Prostate gland (tissue), 2 donors: ENCODE data around the gene CMTM1. TPM values are rescaled to one million over a fixed set of nuclear protein-coding genes. Genes with fewer than 3 reads are reported as not detected.

Source experiments
- DNase-seq: peaks from one replicate; pipeline ENCODE4 v3.0.0-alpha.2; 2019; ENCODE audit warnings: low spot score
- H3K27ac ChIP-seq, 2 donors: fragments of 200-600 bp; sonication (generic); 2 replicates each; pipeline ENCODE4 v1.5.1; 2017 to 2019
- H3K27me3 ChIP-seq: fragments of 200-600 bp; sonication (generic); replicated peaks from 2 replicates; pipeline ENCODE4 v1.5.1; 2019; ENCODE audit not compliant: insufficient read depth
- H3K36me3 ChIP-seq, 2 donors: fragments of 200-600 bp; sonication (generic); 1 replicate in 1 of 2; 2 replicates in 1 of 2; pipeline versions ENCODE4 v1.5.1 to v1.8.1; 2017 to 2019
- H3K4me1 ChIP-seq: fragments of 200-600 bp; sonication (generic); replicated peaks from 2 replicates; pipeline ENCODE4 v1.5.1; 2019
- H3K4me3 ChIP-seq, 2 donors: fragments of 200-600 bp; sonication (generic); 2 replicates each; pipeline ENCODE4 v1.5.1; 2017 to 2019
- H3K9me3 ChIP-seq: fragments of 200-600 bp; sonication (generic); 2 replicates; pipeline ENCODE4 v1.5.1; 2017
- POLR2A ChIP-seq: fragments of 450-650 bp; IDR thresholded peaks from one replicate; pipeline ENCODE4 v1.6.1; 2016; ENCODE audit warnings: antibody characterized with exemption, mild to moderate bottlenecking
- POLR2AphosphoS5 ChIP-seq: sonication (generic); formaldehyde crosslinking; IDR thresholded peaks from one replicate; pipeline ENCODE4 v1.6.1; 2017; ENCODE audit warnings: antibody characterized with exemption
- WGBS: methylation state at CpG from one replicate; pipeline ENCODE4 v1.1.5; 2018; 5-methylcytosine and 5-hydroxymethylcytosine counted together
- intact Hi-C: fragments of 100-400 bp; cut with DNase I; formaldehyde crosslinking; loops from one replicate; pipeline ENCODE4 v1.14.2; 2022
- total RNA-seq, 2 donors: library from RNA; depleted of rRNA; stranded (reverse); fragments of >200 nt; gene quantifications; one replicate each; pipeline ENCODE4 v1.1.0, GENCODE V29; 2016
- TF ChIP-seq, protein P1 (sequence below), 4 experiments: fragments of 200-600 bp in 2 of 4; fragments of 450-650 bp in 2 of 4; sonication (generic) in 2 of 4; IDR thresholded peaks; 1 replicate in 3 of 4; 2 replicates in 1 of 4; pipeline ENCODE4 v1.5.1; 2016 to 2019; ENCODE audit warnings: antibody characterized with exemption in 4 of 4, mild to moderate bottlenecking in 2 of 4, moderate library complexity in 2 of 4

CMTM1 gene
- total RNA-seq, 2 donors from 2014 or later = 1.5 to 2.6 TPM

DNA sequence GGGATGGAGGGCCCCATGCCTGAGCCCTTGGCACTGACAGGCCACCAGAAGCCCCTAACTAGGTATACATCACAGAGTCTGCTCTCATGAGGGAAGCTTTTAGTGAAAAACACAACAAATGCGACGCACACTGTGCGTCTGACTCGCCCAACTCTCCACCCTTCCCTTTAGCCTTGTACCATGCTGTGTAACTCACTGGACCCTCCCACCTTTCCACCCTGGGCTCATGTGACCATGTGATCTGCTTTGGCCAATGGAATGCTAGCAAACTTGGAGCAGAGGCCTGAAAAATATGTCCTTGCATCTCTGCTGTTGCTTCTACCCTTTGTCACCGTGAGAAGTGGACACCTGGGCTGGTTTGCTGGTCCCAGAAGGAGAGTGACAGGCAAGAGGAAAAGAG lies 37.9 kb upstream of the CMTM1 start:
- intact Hi-C loops = no loop called here
- H3K4me1 ChIP-seq = no peaks in the 10 kb centered on the region
- no peak overlapping the region for H3K27ac ChIP-seq
- H3K4me3 ChIP-seq = no peak overlapping the region
- TF ChIP-seq, protein P1, sequence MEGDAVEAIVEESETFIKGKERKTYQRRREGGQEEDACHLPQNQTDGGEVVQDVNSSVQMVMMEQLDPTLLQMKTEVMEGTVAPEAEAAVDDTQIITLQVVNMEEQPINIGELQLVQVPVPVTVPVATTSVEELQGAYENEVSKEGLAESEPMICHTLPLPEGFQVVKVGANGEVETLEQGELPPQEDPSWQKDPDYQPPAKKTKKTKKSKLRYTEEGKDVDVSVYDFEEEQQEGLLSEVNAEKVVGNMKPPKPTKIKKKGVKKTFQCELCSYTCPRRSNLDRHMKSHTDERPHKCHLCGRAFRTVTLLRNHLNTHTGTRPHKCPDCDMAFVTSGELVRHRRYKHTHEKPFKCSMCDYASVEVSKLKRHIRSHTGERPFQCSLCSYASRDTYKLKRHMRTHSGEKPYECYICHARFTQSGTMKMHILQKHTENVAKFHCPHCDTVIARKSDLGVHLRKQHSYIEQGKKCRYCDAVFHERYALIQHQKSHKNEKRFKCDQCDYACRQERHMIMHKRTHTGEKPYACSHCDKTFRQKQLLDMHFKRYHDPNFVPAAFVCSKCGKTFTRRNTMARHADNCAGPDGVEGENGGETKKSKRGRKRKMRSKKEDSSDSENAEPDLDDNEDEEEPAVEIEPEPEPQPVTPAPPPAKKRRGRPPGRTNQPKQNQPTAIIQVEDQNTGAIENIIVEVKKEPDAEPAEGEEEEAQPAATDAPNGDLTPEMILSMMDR (IDR thresholded peaks at IDR 0.05) = no peak
- no peak for TF ChIP-seq POLR2A
- no peaks in the 10 kb centered on the region for H3K27me3 ChIP-seq
- H3K36me3 ChIP-seq = peaks cover 0 to 11% of the 10 kb centered on the region in 2 donors
- WGBS = 100% methylated on average over 5 of the region's 5 CpGs
- H3K9me3 ChIP-seq = no peaks in the 10 kb centered on the region
- DNase-seq = no peak

DNA sequence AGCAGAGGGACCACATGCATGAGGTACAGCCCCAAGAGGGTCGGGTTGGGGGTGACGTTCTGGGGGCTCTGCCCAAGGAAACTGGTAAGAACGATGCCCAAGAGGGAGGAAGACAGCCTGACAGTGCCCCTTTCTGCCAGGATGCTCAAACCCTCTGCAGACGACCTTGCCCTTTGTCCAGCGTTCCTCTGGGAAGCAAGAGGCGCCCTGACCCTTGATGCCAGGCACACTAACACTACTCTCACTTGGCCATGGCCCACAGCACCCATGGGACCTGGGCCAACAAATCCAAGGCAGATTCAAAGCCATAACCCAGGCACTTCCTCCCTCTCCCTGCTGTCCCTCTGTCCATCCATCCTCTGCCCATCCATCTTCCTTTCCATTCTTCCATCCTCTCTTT lies 36.8 kb upstream of the CMTM1 start:
- Histone ChIP-seq H3K36me3 (peaks cover 0 to 11% of the 10 kb centered on the region in 2 donors), H3K4me1 (no peaks in the 10 kb centered on the region), H3K4me3 (no peak overlapping the region), H3K27ac (no peak overlapping the region), H3K27me3 (no peaks in the 10 kb centered on the region), H3K9me3 (no peaks in the 10 kb centered on the region)
- intact Hi-C loops = no loop called here
- TF ChIP-seq, protein P1 (IDR thresholded peaks at IDR 0.05) = no peak
- TF ChIP-seq POLR2A (no peak), POLR2AphosphoS5 (no peak)
- 92% methylated on average over 6 of the region's 6 CpGs for WGBS
- no peak for DNase-seq

DNA sequence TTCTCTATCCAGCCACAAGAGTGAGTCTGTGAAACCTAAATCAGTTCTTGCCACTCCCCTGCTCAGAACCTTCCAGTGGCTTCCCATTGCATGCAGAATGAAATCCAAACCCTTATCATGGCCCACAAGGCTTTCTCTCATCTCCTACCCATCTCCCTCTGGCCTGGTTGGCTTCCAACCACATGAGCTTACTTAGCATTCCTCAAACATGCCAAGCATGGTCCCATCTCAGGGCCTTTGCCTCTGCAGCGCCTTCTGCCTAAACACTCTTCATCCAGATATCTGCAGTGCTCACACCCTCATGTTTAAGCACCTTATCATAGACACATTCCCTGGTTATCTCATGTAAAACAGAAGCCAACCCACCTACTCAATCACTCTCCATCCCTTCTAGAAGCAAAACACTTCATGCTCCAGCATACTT lies 31.9 kb upstream of the CMTM1 start:
- 97% methylated on average over 1 of the region's 1 CpG for WGBS
- Histone ChIP-seq H3K4me1 (no peaks in the 10 kb centered on the region), H3K27me3 (no peaks in the 10 kb centered on the region), H3K4me3 (no peak overlapping the region), H3K27ac (no peak overlapping the region), H3K9me3 (no peaks in the 10 kb centered on the region), H3K36me3 (no peaks in the 10 kb centered on the region)
- intact Hi-C loops = no loop called here
- TF ChIP-seq, protein P1 (IDR thresholded peaks at IDR 0.05) = no peak
- no peak for TF ChIP-seq POLR2A
- no peak for TF ChIP-seq POLR2AphosphoS5
- no peak for DNase-seq

DNA sequence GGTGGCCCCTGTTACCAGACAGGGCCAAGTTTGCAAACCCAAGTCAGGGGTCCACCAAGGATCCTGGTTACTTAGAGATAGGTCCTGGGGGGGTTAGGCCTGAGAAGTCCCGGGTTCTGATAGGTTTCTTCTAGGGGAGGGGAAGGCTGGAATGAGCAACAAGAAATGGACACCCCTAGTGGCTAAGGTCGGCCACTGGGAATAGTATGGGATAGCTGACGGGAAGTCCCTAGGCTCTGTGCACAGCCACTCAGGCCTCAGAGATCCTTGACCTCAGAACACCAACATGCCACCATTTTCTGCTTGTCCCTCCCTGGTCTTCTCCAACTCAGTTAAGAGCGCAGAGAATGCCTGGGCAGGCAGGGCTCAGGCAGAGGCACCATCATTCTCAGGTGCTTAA lies 29.7 kb upstream of the CMTM1 start:
- Histone ChIP-seq H3K9me3 (no peaks in the 10 kb centered on the region), H3K27ac (no peak overlapping the region), H3K36me3 (no peaks in the 10 kb centered on the region), H3K4me3 (no peak overlapping the region), H3K4me1 (no peaks in the 10 kb centered on the region), H3K27me3 (no peaks in the 10 kb centered on the region)
- 85% methylated on average over 4 of the region's 4 CpGs for WGBS
- intact Hi-C loops = no loop called here
- DNase-seq = no peak
- TF ChIP-seq POLR2AphosphoS5 (no peak), POLR2A (no peak)
- TF ChIP-seq, protein P1 (IDR thresholded peaks at IDR 0.05) = no peak

DNA sequence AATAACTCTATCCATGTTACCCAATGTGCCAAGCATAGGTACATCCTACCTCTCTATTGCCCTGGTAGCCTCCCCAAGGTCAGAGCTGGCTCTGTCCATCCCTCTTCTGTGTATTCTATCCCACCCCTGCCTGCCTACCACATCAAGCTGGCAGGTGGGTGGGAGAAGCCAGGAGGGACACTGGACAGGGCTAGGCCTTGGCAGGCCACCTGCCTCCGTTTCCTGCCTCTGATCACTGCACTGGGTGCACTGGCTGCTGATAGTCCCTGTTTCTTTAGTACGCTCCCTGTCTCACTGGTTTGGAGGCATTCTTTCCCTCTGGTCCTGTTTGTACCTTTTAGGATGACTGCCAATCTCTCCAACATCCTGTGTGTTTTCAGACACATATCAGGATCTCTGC lies 29.0 kb upstream of the CMTM1 start:
- H3K27me3 ChIP-seq = no peaks in the 10 kb centered on the region
- DNase-seq = no peak
- intact Hi-C loops = no loop called here

More for the DNA sequence above, 29.0 kb upstream of the CMTM1 start:
- H3K4me1 ChIP-seq = no peaks in the 10 kb centered on the region
- TF ChIP-seq POLR2AphosphoS5 = no peak
- TF ChIP-seq POLR2A = no peak
- TF ChIP-seq, protein P1 (IDR thresholded peaks at IDR 0.05) = no peak
- no peaks in the 10 kb centered on the region for H3K9me3 ChIP-seq
- H3K27ac ChIP-seq = no peak overlapping the region
- no peak overlapping the region for H3K4me3 ChIP-seq
- WGBS = 80% methylated on average over 2 of the region's 2 CpGs
- H3K36me3 ChIP-seq = no peaks in the 10 kb centered on the region
